ENCODE data around the gene C19orf38.

C19orf38 gene, protein sequence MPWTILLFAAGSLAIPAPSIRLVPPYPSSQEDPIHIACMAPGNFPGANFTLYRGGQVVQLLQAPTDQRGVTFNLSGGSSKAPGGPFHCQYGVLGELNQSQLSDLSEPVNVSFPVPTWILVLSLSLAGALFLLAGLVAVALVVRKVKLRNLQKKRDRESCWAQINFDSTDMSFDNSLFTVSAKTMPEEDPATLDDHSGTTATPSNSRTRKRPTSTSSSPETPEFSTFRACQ

DNA sequence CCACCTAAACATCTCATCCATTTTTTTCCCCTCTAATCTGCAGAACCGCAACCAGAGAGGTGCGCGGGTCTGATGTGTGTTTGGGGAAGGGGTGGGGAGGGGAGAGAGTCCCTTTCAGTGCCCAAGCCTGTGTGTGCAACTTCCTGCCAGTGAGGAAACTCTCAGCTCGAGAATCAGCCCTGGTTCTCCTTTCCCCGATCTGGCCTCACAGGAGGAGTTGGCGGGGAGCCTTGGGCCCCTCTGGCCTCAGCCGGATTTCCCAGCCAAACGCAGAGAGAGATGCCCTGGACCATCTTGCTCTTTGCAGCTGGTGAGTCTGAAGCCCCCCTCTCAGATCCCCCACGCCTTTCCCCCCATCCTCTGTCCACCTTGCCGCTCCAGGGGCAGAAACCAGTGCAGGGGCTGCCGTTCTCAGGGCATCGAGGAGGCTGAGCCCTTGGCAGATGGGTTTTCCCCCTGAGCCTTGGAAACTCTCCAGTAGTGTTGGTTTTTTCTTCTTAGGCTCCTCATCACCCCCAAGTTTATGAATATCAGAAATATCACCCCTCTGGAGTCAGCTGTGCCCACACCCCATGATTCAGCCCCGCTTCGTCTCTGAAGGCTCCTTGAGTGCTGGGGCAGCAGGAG, at the start of gene C19orf38:
C19orf38 (plus strand) TSS at position 186 of the 627 bp plus-strand sequence; CDS start at position 280, 94 bp downstream.
- DNase-seq = no peak

DNA sequence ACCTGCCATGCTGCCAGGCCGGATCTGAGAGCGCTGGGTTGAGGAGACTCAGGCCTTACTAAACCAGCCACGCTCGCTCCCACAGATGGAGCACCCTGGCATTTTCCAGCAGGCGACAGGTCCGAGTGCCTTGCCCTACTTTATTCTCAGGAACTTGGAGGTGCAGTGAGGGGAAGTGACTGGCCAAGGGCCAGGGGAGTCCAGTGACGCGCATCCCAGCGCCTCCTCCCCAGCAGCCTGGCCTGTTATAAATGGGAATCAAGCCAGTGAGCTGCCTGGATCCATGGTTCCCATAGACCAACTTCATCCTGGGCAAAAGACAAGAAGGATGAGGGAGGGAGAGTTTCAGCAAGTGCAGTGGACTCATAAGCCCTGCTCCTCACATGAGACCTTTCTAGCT, 47.7 kb upstream of the C19orf38 start:
- no peak for DNase-seq

DNA sequence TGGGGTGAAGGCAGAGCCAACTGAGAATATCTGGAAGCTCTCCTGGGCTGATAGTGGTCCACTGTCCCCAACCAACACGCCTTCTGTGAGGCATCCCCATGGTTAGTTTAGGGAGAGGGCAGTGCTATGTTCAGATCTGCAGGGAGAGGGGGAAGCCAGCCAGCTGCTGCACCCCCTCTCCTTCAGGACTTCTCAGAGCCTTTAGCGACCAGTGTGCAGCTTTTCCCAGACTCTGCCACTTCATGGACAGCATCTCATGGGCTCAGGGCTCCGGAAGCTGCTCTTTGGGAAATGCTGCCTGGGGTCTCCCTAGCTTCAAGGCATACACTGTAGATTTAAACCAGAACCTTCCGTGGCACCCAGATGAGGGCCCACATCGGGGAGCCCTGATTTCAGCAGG, 45.7 kb upstream of the C19orf38 start:
- DNase-seq = no peak

DNA sequence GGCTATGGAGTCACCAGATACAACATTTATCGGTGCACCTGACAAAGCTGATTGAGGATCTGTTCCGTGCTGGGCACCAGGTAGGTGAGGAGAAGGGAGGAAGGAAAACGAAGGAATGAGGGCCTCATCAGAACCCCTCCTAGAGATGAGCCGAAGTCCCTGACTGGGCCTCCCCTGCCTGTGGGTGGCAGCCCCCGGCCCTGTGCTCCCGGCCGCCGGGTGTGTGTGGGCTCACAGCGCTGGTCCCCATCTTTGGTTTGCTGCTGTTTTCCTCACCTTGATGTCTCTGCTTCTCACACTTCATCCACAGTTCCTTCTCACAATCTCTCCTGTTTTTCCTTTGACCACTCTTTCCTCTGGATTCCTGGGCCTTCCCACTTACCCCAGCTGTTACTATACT, 45.0 kb upstream of the C19orf38 start:
- DNase-seq = no peak

DNA sequence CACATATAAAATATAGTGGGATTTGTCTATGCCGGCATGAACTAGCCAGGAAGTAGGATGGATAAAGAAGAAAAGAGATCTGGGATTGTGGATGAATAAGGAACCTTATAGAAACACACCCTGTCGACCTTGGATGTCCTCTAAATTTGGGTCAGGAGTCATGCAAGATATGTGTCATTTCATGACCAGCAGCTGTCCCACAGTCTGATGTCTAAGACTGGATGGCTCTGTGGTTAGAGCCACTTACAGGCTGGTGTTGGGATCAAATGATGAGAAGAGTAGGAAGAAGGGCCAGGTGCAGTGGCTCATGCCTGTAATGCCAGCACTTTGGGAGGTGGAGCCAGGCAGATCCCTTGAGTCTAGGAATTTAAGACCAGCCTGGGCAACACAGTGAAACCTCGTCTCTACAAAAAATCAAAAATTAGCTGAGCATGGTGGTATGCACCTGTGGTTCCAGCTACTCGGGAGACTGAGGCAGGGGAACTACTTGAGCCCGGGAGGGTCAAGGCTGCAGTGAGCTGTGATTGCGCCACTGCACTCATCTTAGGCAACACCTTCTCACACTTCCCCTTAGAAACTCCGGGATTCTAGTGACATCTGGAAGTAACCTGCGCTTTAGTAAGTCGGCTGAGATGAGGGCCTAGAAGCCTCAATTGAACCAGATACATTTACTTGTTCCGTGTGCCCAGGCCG, 43.0 kb upstream of the C19orf38 start:
- DNase-seq = no peak

DNA sequence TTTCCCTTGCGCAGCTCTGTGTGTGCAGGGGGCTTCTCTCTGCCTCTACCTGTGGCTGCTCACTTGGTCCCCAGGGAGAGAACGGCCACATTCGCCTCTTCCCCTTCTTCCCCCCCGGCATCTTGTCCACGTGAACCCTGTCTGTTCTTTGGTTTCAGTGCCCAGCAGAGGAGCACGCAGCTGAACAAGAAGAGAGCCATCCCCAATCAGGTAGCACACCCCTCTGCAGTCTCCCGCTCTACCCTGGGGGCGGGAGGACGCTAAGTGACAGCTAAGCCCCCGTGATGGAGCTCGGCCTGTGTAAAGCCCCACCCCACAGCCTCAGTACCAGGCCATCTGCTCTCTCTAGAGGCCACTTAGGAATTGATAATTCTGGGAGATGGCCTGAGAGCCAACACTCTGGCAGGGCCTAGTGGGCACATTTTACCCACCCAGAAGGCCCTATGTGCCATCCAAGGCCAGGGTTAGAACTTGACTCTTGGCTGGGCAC, 42.4 kb upstream of the C19orf38 start:
- DNase-seq = no peak

DNA sequence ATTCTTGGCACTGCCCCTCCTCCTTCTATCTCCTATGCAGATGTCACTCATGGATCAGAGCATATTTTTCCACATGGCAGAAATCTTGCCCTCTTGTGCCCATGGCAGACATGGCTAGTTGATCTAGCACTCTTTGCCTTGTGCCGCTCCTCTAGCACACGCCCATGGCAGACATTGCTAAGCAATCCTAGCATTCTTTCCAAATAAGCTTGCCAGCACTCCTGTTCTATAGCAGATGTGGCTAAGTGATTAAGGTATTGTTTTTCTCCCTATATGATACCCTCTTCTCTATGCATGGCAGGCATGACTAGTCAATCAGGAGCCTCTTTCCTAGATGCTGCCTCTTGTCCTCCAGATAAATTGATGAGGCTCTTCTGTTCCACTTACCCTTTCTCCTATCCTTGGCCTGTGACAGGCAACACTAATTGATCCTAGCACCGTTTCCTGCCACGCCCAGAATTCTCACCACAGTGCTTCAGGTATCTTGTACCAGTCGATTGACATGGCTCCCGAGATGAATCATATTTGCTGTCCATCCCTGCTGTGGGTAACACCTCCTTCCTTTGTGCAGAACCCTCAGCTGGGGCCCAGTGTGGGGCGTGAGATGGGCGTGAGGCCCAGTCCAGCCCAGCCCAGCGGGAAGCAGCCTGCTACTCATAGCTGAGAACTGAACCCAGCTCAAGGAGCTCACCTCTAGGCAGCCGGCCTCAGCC, 39.1 kb upstream of the C19orf38 start:
- peak; percentile 62 for DNase-seq

DNA sequence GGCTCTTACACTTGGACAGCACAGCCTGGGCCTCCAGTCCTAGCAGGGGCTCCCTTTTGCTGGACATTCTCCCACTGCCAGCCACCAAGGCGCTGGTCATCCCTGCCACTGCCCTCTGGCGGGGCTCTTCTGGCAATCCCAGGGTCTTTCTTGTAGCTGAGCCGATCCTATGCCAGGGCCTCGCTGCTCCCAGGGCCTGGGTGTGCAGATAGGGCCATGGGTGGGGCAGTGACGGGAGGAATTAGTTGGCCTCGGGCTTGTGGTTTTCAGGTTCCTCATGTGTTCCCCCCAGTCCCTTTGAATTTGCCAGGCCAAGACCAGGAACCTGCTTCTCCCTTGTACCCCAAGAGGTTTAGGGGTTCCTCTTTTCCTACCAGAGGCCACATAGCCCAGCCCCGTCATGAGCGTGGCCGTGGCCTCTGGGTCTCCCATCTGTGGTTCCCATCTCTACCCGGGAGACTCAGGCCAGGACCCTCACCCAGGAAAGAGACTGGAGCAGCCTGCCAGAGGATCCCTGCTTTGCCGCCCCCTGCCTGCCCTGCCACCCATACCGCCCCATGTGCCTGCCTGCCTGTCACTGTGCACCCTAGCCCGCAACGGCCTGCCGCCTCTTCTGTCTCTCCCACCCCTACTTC, 38.4 kb upstream of the C19orf38 start:
- no peak for DNase-seq

DNA sequence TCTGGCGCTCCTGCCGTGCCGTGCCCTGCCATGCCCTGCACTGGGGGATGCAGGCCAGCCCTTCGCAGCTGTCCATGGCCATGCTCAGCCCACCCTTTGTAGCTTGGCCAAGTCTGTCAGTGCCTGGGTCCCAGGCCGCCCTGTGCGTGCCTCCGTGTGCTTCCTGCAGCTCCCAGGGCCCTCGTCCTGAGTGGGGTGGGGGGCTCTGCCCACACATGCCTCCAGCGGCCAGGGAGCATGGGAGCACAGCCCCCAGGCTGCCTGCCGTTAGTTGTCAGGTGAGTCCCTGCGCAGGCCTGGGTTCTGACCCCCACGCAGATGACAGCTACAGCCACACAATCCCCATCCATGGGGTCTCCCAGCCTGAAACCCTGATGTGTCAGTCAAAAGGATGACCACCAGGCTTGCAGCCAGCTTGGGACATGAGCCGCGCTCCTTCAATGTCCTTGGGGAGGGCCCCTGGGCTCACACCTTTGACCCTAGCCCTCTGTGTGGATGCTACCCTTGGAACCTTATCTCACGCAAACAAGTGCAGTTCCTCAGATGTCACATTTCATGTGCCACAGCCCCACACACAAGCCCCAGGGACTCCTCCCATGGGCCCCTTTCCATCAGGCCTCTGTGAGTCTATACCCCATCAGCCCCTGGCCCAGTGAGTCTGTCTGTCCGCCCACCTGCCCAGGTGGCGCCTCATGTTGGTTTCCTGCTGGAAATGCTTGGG, 36.7 kb upstream of the C19orf38 start:
- no peak for DNase-seq

DNA sequence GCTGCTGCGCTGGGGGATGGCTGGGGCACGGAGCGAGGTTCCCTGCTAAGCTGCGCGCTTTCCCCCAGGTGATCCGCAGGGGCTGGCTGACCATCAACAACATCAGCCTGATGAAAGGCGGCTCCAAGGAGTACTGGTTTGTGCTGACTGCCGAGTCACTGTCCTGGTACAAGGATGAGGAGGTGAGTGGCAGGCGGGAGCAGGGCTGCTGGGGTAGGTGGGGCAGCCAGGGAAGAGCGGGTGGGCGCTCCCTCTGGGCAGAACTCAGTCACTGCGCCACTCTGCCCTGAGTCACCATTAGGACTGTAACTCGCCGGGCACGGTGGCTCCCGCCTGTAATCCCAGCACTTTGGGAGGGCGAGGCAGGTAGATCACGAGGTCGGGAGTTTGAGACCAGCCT, 36.0 kb upstream of the C19orf38 start:
- no peak for DNase-seq

DNA sequence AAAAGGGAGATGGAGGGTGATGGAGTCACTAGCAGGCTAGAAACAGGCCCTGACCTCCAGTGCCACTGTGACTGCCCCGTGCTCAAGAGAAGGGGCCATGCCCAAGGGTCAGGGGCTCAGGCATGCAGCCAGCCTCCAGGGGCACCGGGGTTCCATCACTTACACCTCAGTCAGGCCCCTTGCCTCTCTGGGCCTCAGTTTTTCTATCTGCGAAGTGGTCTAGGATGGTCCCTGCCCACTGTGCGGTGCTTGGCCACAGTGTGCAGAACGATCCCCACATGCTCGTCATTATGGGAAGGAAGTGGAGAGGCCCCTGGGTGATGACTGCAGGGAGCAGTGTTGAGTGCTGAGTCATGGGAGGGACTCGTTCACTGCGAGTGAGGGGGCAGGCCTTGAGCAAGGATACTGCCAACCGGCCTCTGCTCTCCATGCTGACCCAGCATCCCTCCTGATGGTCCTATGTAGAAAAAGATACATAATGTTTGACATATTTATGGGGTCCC, 35.3 kb upstream of the C19orf38 start:
- DNase-seq = peak; percentile 83

DNA sequence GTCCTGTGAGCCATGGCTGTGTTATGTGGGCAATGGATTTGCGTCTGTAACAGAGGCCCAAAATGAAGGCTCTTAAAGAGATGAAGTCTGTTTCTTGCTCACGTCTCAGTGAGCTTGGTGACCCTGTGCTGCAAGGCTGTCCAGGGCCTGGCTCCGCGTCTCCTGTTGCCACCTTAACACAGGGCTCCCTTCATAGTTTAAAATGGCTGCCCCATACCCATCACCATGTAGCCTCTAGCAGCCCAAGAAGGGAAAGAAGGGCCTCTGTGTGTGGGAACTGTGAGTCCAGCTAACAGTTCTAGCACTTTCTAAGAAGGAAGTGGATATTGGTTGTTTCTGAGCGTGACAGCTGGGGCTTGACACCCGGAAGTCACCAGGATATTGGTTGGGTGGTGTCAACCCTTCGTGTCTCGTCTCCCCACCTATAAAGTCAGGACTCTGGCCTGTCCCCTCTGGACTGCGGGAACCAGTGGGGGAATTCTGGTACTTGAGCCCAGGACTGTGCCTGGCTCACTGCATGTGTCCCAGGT, 33.1 kb upstream of the C19orf38 start:
- DNase-seq = no peak

DNA sequence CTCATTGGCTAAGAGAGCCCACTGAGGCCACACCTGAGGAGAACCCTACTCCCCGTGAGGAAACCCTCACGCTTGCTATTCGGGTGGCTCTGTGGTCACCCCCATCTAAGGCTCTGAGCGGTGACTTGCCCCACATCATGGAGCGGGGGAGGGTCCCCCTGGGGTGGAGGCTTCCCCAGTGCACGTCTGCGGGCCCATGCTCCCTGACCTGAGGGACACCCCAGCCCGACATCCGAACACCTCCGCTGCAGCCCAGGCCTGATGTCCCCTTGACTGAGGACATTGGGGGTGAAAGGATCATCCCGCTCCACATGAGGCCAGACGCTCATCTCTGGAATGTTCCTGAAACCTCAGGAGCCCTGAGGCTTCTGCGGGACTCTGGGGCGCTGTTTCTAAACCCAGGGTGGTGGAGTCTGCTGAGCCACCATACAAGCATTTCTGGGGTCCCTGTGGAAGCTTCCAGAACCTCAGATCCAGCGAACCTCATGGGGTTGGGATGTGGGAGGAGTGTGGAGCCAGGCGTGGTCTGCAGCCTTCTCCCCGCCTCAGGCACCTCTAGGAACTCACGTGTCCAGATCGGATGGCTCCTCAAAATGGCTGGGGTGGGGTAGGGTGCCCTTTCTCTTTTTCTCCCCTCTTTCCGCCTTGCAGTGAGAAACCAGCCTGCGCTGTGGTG, 32.1 kb upstream of the C19orf38 start:
- DNase-seq = no peak

DNA sequence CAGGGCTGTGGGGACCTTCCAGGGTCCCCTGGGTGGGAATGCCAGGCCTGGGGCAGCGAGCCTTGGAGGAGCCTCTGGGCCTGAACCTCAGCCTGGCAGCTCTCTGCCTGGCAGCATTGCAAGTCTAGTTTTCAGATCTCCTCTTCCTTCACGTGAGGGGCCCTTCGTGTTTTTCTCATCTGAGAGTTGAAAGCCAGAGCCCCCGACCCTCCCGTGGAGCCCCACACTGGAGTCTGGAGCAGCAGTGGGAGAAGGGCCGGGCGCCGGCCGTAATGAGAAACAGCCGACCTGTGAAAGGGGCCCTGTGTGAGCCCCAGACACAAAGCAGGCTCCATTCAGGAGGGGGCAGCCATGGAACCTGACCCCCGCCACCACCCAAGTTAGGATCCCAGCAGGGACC, 31.5 kb upstream of the C19orf38 start:
- no peak for DNase-seq

DNA sequence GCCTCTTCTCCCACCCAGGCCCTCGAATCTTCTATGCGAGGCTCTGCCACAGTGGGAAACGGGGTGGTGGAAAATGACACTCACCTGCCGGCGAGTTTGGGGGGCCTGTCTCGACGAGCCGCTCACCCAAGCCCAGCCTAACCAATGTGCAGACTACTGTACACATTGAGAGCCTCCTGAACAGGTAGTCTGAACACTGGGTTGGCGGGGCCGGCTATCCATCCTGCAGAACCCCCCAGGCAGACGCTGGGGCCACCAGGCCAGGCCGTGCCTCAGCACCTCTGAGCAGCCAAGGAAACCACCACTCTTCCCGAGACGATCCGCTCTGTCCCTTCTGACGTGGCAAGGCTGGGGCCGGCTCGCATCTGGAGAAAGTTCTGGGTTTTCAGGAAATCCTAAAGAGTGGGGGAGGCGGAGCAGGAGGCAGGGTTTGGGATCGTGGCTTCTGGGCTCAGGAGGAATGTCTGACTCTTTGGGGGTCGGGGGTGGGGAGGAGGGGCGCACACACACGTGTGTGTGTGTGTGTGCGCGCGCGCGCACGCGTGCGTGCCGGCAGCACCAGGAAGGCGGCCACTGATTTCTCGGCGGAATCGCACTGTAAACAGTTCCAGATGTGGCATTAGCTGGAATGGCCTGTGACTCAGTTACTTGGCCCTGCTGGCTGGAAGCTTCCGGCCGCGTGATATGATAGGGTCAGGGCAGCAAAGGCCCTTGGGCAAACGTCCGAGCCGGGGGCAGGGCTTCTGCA, 30.8 kb upstream of the C19orf38 start:
- no peak for DNase-seq

DNA sequence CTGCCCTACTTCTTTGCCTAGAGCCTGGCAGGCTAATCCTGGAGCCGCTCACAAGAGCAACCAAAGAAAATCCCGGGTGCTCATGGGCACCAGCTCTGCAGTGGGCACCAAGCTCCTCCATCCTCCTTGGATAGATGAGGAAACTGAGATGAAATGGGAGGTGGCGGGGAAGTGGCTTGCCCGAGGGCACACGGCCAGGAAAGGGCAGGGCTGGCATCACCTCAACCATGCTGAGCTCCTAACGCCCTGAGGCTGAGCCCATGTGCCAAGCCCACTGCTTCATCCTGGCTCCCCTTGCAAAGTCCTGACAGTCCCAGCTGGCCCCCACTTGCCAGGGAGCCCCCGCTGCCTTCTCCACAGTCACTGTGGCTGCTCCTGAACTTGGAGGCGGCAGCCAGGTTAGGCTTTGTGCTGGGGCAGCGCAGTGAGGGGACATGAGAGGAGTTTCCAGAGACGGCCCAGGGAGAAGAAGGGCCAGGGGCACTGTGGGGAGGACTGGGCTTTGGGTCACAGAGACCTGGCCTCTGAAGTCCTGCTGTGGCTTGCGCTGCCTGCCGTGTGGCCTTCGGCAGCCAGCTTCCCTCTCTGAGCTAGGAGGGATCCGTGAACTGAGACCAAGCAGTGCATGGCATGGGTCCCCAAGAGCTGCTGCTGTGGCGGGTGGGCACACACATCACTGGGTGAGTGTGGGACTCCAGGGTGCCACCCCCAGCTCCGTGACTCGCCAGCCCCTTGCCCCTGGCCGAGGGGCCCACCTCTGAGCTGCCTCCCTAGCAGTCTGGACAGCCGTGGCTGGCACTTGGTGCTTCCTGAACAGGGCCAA, 29.7 kb upstream of the C19orf38 start:
- DNase-seq = no peak

DNA sequence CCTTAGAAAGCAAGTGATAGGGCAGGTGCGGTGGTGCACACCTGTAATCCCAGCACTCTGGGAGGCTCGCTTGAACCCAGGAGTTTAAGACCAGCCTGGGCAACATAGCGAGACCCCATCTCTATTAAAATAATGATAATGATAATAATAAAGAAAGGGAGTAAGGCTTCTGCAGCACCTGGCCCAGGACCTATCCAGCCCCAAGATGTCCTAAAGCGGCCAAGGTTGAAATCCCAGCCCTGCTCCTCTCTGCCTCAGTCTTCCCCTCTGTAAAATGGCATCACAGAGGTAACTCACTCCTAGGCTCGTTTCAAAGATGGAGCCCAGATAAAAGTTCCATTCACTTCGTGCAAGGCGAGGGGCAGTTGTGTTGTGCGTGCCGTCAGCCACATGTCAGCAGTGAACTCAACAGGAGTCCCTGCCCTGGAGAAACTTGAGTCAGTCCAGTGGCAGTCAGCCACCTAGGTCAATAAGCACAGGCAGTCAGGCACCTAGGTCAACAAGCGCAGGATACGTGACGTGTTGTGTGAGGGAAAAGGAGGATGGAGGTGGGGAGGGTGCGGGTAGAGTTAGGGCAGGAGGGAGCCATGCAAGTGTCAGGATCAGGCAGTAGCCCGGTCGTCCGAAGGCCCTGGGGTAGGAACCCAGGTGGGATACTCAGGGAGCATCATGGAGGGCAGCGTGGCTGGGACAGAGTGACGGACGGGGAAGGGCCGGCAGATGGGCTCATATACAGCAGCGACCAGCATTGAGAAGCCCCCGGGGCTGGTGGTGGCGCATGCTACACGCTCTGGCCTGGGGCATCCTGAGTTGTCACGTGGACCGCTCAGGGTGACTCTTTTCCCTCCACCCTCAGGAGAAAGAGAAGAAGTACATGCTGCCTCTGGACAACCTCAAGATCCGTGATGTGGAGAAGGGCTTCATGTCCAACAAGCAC, 28.8 kb upstream of the C19orf38 start:
- DNase-seq = no peak

DNA sequence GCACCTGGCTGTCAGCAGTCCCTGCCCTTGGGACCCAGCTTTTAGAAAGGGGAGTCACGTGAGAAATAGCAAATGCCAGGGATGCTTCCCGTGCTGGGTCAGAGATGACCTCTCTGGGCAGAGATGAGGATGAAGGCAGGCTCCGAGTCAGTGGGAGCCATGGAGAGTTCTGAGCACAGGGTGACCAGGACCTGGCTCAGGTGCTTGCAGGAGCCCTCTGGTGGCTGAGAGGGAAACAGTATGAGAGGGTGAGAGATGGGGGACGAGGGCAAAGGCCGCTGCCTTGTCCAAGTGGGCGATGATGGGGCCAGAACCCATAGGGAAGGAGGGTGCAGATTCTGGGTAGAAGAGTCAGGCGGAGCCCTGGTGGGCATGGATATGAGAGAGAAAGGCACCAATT, 28.0 kb upstream of the C19orf38 start:
- DNase-seq = no peak

Measured in NCI-H226 (cell line).